NAMALWA (cell line): Measurements from ENCODE around the gene OPN3.

ENCODE experiments used
- DNase-seq: peaks from one replicate; pipeline ENCODE4 v3.0.0-alpha.2; 2015; ENCODE audit warnings: low spot score

The OPN3 gene

DNA sequence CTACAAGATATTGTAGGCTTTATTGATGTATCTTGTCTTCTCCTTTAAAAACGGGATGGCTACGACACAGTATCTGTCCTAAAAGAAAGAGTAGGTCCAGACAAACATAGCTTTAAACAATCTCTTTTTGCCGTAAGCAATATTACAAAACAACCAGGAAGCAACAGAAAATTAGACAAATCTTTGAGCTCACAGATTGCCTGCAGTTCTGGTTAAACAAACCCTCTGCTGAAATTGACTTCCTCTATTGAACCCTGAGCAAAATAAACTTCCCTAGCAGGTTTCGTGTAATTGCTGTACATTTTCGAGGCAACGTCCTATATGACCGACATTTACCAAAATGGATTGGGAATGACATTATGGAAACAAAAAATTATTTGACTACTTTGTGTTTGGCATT is 50.6 kb downstream of the OPN3 start:
- DNase-seq, result no peak

- DNase-seq, result no peak
Measured at GRCh38 chr1:241586905-241587512, 53.2 kb downstream of the OPN3 start.

DNA sequence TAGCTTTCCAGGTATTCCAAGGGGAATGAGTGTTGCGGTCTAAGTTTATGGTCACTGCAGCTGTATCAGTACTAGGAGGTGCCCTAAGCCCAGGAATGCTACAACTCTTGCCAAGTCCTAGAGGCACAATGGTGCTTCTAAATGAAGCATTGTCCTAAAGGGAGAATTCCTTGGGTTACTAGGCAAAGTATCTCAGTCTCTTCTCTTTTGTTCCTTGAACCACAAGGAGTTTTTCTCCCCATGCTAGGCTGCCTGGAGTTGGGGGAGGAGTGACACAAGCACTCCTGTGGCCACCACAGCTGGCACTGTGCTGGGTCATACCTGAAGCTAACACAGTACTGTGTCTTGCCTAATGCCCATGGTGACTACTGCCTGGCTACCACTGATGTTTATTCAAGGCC is 57.2 kb downstream of the OPN3 start:
- no peak for DNase-seq

DNA sequence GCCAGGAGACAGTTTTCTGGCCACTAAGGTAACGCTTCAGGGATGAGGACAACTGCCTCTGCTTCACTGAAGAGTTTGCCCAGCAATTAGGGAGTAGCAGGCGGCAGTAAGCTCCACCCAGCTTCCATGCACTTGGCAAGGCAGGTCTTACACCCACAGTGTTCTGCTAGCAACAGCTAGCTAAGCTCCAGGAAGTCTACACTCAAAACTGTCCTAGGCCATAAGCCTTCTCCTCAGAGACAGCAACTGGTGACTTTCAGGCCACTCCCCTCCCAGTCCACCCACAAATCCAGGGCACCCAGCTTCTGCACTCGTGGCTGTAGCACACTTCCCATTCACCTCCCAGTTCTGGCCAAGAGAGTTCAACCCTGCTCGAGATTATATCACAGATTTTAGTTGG is 60.7 kb downstream of the OPN3 start:
- DNase-seq, result no peak

GRCh38 chr1:241574154-241574553 is 66.0 kb downstream of the OPN3 start:
- no peak for DNase-seq

DNA sequence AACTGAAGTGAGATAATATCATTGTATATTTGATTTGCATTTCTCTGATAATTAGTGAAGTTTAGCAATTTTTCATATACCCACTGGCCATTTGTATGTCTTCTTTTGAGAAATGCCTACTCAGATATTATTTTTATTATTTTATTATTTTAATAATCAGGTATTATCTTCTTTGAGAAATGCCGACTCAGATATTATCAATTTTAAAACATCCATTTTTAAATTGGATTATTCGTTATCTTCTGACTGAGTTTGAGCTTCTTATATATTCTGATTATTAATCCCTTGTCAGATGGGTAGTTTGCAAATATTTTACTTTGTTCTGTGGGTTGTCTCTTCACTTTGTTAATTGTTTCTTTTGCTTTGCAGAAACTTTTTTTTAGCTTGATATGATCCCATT is 70.3 kb downstream of the OPN3 start:
- DNase-seq, result no peak

GRCh38 chr1:241560849-241561187 is 79.4 kb downstream of the OPN3 start:
- DNase-seq, result no peak

DNA sequence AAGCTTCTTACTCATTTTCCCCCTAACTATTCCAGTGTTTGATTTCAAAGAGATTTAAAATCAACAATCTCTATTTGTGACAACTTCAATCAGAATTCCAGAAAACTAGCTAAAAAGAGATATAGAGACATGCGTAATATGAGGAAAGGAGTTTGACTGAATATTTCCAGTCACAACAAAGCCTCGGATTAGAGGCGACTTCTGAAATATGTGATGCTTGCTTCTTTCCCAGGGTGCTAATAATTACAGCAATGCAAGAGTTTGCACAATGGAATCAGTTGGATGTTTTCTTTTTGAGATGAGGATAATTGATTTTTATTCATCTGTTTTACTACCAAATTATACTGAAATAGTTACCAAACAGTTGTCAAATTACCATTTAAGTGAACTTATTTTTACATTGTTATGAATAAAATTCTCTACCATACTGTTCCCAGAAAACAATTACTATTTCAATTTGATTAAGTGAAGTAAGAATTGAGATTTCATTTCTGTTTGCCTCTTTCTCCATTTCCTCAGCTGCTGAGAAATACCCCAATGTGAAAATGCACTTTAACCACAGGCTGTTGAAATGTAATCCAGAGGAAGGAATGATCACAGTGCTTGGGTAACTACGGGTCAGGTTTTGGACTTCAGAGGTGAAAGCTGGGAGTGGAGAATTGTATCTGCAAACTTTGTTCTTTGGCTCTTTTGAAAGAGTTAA is 79.9 kb downstream of the OPN3 start:
- DNase-seq, result no peak

GRCh38 chr1:241557551-241558193 is 82.5 kb downstream of the OPN3 start:
- no peak for DNase-seq

DNA sequence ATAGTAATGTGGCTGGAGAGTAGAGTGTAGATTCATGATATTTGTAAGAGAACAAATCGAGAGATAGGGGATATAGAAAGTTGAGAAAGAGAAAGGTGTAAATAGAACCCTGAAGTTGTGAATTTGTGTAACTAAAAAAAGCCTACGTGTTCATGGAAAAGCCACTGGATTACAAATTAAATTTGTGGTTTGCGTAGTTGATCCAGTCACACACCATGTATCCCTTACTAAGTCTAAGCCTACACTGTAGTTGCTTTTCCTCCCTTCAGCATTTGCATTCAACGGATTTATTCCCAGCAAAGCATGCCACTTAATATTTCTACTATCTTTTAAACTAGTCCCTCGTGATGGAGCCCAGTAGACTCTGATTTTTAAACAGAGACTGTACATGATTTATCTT is 83.1 kb downstream of the OPN3 start:
- no peak for DNase-seq

DNA sequence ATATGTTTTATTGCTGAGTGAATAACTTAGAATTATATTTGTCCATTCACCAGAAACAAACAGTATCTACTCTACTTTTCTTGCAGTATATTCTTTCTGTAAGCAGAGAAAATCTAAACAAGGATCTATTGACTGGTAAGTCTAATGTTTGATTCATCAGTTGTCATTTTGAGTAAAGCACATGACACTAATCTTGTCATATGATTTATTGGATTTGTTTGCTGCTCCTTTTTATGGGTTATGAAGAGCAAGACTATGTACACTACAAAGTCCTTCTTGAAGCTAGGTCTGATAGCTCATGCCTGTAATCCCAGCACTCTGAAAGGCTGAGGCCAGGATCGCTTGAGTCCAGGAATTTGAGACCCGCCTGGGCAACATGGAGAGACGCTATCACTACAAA is 84.6 kb downstream of the OPN3 start:
- no peak for DNase-seq

GRCh38 chr1:241553886-241554592 is 86.1 kb downstream of the OPN3 start:
- DNase-seq, result no peak

- peak; percentile 37 for DNase-seq
Measured at GRCh38 chr1:241551759-241552638, 88.2 kb downstream of the OPN3 start.

GRCh38 chr1:241550318-241550717 is 89.9 kb downstream of the OPN3 start:
- no peak for DNase-seq

DNA sequence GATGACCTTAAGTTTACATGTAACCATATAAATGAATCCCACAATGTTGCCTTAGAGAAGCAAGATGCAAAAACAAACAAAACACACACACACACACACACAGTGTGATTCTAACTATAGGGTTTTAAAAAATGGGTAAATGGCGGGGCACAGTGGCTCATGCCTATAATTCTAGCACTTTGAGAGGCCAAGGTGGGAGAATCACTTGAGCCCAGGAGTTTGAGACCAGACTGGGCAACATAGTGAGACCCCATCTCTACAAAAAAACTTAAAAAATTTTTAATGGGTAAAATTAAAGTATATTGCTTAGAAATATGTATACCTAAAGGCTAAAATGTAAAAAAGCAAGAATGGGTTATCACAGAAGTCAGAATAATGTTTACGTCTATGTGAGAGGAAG is 92.2 kb downstream of the OPN3 start:
- no peak for DNase-seq
